T follicular helper cell (primary cell): ENCODE measurements around the gene TMEM94.
"Not testable (repeated sequence)": the region's sequence is repeated elsewhere in the genome, so short reads cannot be mapped to it uniquely, and the experiment has no call there.

Experiments
- DNase-seq: peaks from one replicate; pipeline ENCODE4 v3.0.0-alpha.2; 2020; ENCODE audit warnings: low read depth

The TMEM94 gene

GRCh38 chr17:75476752-75477489, 20.5 kb downstream of the TMEM94 start:
- no peak for DNase-seq

- not testable (repeated sequence) for DNase-seq
These were observed 21.0 kb downstream of the TMEM94 start for GRCh38 chr17:75477490-75477862.

DNA sequence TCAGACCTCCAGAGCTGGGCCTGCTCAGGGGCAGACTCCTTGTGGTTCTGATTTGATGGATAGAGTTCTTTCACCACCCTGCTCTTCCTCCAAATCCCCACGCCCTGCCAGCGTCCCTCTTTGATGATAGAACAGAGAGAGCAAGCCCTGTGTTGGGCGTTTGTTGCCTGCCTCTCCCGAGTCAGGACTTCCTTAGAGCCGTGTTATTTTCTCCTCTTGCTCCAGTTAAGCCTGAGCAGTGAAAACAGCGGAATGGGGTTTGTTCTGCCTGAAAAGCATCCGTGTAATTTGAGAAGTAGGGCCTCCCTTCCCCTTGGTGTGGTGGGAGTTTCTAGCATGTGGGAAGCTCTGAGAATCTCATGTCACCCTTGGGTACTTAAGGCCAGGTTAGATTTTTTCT, 22.1 kb downstream of the TMEM94 start:
- no peak for DNase-seq

DNA sequence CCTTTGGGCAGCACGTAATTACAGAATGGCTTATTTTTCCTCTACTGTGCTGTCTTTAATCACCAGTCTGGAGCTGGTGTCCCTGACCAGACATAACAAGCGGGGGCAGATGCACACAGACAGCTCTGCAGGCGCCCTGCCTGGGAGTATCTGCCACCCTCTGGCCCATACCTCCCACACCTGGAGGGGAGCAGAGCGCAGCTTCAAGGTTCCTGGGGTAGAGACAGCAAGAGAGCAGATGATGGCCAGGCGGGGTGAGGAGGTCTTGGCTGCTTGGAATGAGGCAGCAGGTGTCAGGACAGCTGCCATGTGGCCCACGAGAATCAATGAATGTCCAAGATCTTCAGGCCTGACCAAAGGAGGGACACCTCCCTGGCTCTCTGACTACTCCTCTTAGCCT, 23.8 kb downstream of the TMEM94 start:
- DNase-seq = no peak

- no peak for DNase-seq
These were observed 25.0 kb downstream of the TMEM94 start for GRCh38 chr17:75481194-75482068.

DNA sequence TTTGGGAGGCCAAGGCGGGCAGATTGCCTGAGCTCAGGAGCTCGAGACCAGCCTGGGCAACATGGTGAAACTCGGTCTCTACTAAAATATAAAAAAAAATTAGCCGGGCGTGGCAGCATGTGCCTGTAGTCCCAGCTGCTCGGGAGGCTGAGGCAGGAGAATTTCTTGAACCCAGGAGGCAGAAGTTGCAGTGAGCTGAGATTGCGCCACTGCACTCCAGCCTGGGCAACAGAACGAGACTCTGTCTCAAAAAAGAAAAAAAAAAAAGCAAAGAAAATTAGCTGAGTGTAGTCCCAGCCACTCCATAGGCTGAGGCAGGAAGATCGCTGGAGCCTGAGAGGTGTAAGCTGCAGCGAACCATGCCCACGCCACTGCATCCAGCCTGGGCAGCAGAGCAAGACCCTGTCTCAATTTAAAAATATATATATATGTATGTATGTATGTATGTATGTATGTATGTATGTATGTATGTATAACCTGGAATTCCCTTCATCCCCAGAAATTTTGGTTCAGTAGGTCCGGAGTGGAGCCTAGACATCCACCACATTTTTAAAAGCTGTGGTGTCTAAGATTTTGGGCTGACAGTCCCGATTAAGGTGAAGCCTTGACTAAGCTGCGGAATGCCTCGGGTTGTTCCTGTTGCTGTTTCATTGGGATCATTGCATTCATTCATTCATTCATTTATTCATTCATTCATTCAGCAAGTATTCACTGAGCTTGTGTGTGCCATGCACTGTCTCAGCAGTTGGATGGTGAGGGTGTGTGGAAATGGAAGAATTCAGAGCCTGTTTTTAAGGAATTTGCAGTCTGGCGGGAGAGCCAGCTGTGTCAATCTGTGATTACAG, 25.9 kb downstream of the TMEM94 start:
- no peak for DNase-seq

GRCh38 chr17:75485688-75486087, 29.3 kb downstream of the TMEM94 start:
- no peak for DNase-seq

- DNase-seq = no peak
These were observed 29.7 kb downstream of the TMEM94 start for GRCh38 chr17:75486151-75486550.

DNA sequence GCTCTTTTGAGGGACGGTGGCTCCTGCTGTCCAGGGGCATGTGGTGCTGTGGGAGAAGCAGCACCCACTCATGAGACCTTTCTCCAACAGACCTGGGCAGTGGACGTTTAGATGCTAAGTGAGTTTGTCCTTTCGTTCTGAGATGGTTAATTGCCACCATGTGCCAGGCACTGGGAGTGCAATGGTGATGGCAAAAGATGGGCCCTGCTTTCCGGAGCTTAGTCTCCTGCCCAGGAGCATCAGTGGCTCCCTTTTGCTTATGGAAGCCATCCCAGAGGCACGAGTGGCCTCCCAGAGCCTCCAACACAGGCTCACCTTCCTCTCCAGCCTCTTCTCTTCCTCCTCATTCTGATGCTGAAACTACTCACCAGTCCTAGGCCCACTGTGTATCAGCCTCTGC, 30.5 kb downstream of the TMEM94 start:
- no peak for DNase-seq

GRCh38 chr17:75487351-75488070, 31.1 kb downstream of the TMEM94 start:
- no peak for DNase-seq

GRCh38 chr17:75488693-75489510, 32.5 kb downstream of the TMEM94 start:
- DNase-seq = no peak

DNA sequence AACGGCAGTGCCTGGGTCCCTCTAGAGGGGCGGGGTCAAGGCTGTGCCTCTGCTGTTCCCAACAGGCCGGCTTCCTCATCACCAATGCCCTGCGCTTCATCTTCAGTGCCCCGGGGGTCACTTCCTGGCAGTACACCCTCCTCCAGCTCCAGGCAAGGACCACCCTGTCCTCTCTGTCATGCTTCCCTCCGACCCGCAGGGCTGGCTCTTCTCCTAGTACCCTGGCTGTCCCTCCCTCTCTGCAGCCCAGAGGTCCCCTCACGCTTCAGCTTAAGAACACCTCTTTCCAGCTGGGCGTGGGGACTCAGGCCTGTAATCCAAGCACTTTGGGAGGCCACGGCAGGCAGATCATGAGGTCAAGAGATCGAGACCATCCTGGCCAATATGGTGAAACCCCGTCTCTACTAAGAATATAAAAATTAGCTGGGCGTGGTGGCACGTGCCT, 33.1 kb downstream of the TMEM94 start:
- no peak for DNase-seq

DNA sequence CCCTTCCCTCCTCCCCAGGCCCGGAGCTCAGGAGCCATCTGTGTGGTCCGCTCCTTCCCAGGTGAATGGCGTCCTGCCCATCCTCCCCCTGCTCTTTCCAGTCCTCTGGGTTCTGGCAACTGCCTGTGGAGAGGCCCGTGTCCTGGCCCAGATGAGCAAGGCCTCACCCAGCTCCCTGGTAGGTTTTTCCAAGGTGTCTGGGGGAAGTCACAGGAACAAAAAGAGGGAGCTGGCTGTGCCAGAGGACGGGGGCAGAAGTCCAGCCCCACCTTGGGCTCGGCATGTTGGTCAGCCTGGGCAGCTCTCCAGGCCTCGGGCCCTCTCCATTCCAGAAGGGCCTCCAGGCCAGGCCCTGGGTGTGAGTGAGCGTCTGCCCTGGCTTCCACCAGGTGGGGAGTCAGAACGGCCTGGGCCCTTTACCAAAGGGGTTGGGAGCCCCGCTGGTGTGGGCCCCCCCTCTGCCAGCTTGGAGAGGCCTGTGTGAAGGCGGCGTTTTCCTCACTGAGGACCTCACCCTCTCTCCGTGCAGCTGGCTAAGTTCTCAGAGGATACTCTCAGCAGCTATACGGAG, 33.8 kb downstream of the TMEM94 start:
- DNase-seq = no peak

DNA sequence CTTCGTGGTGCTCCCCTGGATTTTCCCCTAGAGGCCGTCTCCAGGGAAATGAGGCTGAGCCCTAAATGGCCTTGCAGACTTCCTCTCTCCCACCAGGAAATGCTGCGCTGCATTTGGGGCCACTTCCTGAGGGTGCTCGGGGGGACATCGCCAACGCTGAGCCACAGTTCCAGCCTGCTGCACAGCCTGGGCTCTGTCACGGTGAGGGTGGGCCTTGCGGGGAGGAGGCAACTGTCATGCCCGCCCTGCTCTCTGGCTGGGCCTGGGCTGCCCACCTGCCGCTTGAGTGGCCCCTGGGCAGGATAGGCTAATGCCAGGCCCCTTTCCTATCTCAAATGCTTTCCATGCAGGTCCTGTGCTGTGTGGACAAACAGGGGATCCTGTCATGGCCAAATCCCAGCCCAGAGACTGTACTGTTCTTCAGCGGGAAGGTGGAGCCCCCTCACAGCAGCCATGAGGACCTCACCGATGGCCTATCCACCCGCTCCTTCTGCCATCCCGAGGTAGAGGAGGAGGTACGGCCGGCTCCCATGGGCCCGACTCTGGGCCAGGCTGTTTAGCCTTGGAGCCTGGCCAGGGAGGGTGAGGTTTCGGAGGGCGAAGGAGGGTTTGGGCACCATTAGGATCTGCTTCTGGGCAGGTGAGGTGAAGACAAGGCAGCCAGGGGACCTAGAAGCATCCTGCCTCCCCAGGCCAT, 34.7 kb downstream of the TMEM94 start:
- no peak for DNase-seq

DNA sequence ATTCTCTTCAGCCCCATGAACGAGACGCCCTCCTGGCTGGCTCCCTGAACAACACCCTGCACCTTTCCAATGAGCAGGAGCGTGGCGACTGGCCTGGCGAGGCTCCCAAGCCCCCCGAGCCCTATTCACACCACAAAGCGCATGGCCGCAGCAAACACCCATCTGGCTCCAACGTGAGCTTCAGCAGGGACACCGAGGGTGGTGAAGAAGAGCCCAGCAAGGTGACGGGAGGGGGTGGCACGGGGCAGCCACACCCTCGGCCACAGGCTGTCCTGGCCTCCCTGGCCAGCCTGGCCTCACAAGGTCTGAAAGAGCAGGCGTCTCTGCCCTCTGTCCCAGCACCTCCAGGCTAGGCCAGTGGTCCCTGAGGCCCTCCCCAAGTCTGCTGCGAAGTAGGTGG, 35.2 kb downstream of the TMEM94 start:
- no peak for DNase-seq

GRCh38 chr17:75492555-75493168, 36.2 kb downstream of the TMEM94 start:
- DNase-seq = no peak

DNA sequence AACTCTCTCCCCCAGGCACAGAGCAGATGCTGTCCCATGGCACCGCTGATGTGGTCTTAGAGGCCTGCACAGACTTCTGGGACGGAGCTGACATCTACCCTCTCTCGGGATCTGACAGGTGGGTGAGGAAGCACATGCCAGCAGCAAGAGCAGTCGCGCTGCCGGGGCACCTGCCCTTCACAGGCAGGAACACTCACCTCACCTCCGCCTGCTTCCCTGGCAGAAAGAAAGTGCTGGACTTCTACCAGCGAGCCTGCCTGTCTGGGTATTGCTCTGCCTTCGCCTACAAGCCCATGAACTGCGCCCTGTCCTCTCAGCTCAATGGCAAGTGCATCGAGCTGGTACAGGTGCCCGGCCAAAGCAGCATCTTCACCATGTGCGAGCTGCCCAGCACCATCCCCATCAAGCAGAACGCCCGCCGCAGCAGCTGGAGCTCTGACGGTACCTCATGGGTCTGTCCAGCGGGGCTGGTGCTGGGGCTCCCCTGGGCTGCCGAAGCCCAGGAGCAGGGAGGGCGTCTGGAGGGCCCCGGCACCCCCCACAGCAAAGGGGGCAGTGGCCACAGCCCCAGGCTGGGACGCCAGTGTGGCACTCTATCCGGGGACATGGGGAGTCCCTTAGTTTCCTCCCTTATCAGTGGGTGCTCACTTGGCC, 37.2 kb downstream of the TMEM94 start:
- DNase-seq = no peak

- DNase-seq = no peak
These were observed 38.0 kb downstream of the TMEM94 start for GRCh38 chr17:75494326-75494877.
